Measurements from ENCODE around the gene LDLRAD4. TPM values are rescaled to one million over a fixed set of nuclear protein-coding genes. Genes with fewer than 3 reads are reported as not detected.
"Not testable (repeated sequence)": the region's sequence is repeated elsewhere in the genome, so short reads cannot be mapped to it uniquely, and the experiment has no call there.

LDLRAD4 gene
- total RNA-seq, 1 experiment from 2014 or later = not detected

- intact Hi-C loops (cut with micrococcal nuclease); H3K4me1 ChIP-seq (ENCODE audit: insufficient read depth, low read length); DNase-seq; H4K20me1 ChIP-seq (ENCODE audit: low read length); ATAC-seq; H2AFZ ChIP-seq (ENCODE audit: low read length); H3K4me3 ChIP-seq (ENCODE audit: low read length); CTCF ChIA-PET; POLR2A ChIA-PET (ENCODE audit: unreplicated experiment); H3K27ac ChIP-seq (ENCODE audit: low read length); H3K9me3 ChIP-seq (ENCODE audit: low read length); BruUV-seq (replicated peaks); H3K36me3 ChIP-seq (ENCODE audit: low read depth, low read length); H3K4me2 ChIP-seq (ENCODE audit: low read length); H3K27me3 ChIP-seq (ENCODE audit: low read length); H3K9ac ChIP-seq (ENCODE audit: low read length); H3F3A ChIP-seq (ENCODE audit: low read length, unreplicated experiment); H3K9me2 ChIP-seq (replicated peaks; ENCODE audit: low read length): not testable (repeated sequence)
- peaks cover 63% of the 10 kb centered on the region for H3K79me2 ChIP-seq (ENCODE audit: low read length)
These were observed 476.8 kb downstream of the LDLRAD4 start for GRCh38 chr18:13695337-13695736.

GRCh38 chr18:13696961-13697360 is 478.4 kb downstream of the LDLRAD4 start:
- Histone ChIP-seq H3F3A (ENCODE audit: low read length, unreplicated experiment) (no peaks in the 10 kb centered on the region), H2AFZ (ENCODE audit: low read length) (no peak overlapping the region), H3K27me3 (ENCODE audit: low read length) (no peaks in the 10 kb centered on the region), H4K20me1 (ENCODE audit: low read length) (0 out of 2 replicates have a peak, but pooled peaks cover 6% of the 10 kb centered on the region), H3K9me3 (ENCODE audit: low read length) (peaks cover 14% of the 10 kb centered on the region), H3K4me2 (ENCODE audit: low read length) (no peak overlapping the region), H3K4me3 (ENCODE audit: low read length) (no peak overlapping the region), H3K4me1 (ENCODE audit: insufficient read depth, low read length) (no peaks in the 10 kb centered on the region), H3K79me2 (ENCODE audit: low read length) (peaks cover 69% of the 10 kb centered on the region), H3K9ac (ENCODE audit: low read length) (no peak overlapping the region), H3K9me2 (replicated peaks; ENCODE audit: low read length) (no peaks in the 10 kb centered on the region), H3K36me3 (ENCODE audit: low read depth, low read length) (peaks cover 16% of the 10 kb centered on the region), H3K27ac (ENCODE audit: low read length) (no peak overlapping the region)
- DNase-seq (no peak), ATAC-seq (no peak)
- POLR2A ChIA-PET (ENCODE audit: unreplicated experiment) = no interaction called here
- CTCF ChIA-PET = no interaction called here
- no TSS peak for BruUV-seq (replicated peaks)
- intact Hi-C loops (cut with micrococcal nuclease) = no loop called here
- TF ChIP-seq EZH2 (IDR thresholded peaks at IDR 0.05; ENCODE audit: low read length, unreplicated experiment) (no peak), CTCF (conservative IDR thresholded peaks at IDR 0.05; ENCODE audit: low read depth, low read length) (no peak), EZH2phosphoT487 (IDR thresholded peaks at IDR 0.05; ENCODE audit: borderline replicate concordance, low read length) (no peak)

- POLR2A ChIA-PET (ENCODE audit: unreplicated experiment) = no interaction called here
- CTCF ChIA-PET = no interaction called here
- no peak overlapping the region for H3K9ac ChIP-seq (ENCODE audit: low read length)
- H3K4me2 ChIP-seq (ENCODE audit: low read length) = no peak overlapping the region
- ATAC-seq (no peak), DNase-seq (no peak)
- no peak overlapping the region for H3K27ac ChIP-seq (ENCODE audit: low read length)
- peaks cover 42% of the 10 kb centered on the region for H3K9me3 ChIP-seq (ENCODE audit: low read length)
- H3K4me1 ChIP-seq (ENCODE audit: insufficient read depth, low read length) = no peaks in the 10 kb centered on the region
- intact Hi-C loops (cut with micrococcal nuclease) = no loop called here
- no TSS peak for BruUV-seq (replicated peaks)
- H3K27me3 ChIP-seq (ENCODE audit: low read length) = no peaks in the 10 kb centered on the region
- 0 out of 2 replicates have a peak, but pooled peaks cover 6% of the 10 kb centered on the region for H4K20me1 ChIP-seq (ENCODE audit: low read length)
- H3K9me2 ChIP-seq (replicated peaks; ENCODE audit: low read length) = no peaks in the 10 kb centered on the region
- H3K4me3 ChIP-seq (ENCODE audit: low read length) = no peak overlapping the region
- H3F3A ChIP-seq (ENCODE audit: low read length, unreplicated experiment) = no peaks in the 10 kb centered on the region
- peaks cover 48% of the 10 kb centered on the region for H3K36me3 ChIP-seq (ENCODE audit: low read depth, low read length)
- H2AFZ ChIP-seq (ENCODE audit: low read length) = no peak overlapping the region
- no peak for TF ChIP-seq EZH2phosphoT487 (IDR thresholded peaks at IDR 0.05; ENCODE audit: borderline replicate concordance, low read length)
- TF ChIP-seq EZH2 (IDR thresholded peaks at IDR 0.05; ENCODE audit: low read length, unreplicated experiment) = no peak
- no peak for TF ChIP-seq CTCF (conservative IDR thresholded peaks at IDR 0.05; ENCODE audit: low read depth, low read length)
- H3K79me2 ChIP-seq (ENCODE audit: low read length) = peaks cover 92% of the 10 kb centered on the region
These were observed 481.6 kb downstream of the LDLRAD4 start for GRCh38 chr18:13700153-13700552.

Small RNA genes lying within 50 kb of the gene (microRNA-seq; reads per million reads assigned to microRNA genes)
- gene MIR4526 (ENCODE audit: unreplicated experiment) = not detected
- gene MIR5190 (ENCODE audit: unreplicated experiment) = not detected

Other genes with a start within 250 kb of the LDLRAD4 start
- gene CEP192, start 227.4 kb upstream of the LDLRAD4 start, total RNA-seq (2014; rRNA removed) = 32.6 and 34.4 TPM in 2 replicates